Hepatic stellate cell (primary cell): ENCODE data around the gene MPPED1.

Experiments used
- DNase-seq: peaks from one replicate; pipeline ENCODE4 v3.0.0; 2011; ENCODE audit warnings: low spot score

MPPED1 gene

GRCh38 chr22:43448048-43448447 is 36.2 kb downstream of the MPPED1 start:
- DNase-seq: no peak

DNA sequence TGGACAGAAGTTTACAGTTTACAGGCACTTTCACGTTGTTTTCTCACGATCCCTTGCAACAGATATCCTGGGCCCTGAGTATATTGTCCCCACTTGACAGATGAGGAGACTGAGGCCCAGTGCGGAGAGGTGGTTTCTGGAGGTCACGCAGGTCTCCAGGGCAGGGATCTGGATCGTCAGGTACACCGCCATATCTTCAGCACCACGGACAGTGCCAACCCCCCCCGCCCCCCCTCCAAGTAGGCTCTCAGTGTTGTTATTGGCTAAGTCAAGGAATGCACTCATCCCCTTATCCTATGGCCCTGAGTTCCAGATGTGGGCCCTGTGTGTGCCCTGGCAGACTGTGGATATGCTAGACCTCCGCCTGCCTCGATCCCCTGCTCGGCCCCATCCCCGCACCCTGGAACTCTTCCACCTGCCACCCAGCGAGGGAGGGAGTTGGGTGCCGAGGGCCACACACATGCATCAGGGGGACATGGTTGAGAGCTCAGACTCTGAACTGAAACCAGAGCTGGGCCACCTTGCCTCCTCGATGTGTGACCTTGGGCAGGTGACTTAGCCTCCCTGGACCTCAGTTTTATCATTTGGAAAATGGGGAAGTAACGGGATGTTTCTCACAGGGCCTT is 37.5 kb downstream of the MPPED1 start:
- DNase-seq: no peak

- no peak for DNase-seq
Observed at GRCh38 chr22:43449831-43450225, 38.0 kb downstream of the MPPED1 start.

- DNase-seq: no peak
Observed at GRCh38 chr22:43451371-43452050, 39.7 kb downstream of the MPPED1 start.

GRCh38 chr22:43455846-43456245 is 44.0 kb downstream of the MPPED1 start:
- DNase-seq: no peak

DNA sequence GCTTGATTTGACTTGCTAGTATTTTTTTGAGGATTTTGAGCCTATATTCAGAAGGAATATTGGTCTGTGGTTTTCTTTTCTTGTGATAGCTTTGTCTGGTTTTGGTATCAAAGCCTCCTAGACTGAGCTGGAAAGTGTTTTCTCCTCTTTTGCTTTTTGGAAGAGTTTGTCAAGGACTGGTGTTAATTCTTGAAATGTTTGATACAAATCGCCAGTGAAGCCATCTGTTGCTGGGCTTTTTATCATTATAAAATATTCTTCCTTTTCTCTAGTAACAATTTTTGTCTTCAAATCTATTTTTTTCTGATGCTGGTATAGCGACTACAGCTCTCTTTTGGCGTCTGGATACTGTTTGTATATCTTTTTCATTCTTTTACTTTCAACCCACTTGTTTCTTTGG is 45.2 kb downstream of the MPPED1 start:
- no peak for DNase-seq

DNA sequence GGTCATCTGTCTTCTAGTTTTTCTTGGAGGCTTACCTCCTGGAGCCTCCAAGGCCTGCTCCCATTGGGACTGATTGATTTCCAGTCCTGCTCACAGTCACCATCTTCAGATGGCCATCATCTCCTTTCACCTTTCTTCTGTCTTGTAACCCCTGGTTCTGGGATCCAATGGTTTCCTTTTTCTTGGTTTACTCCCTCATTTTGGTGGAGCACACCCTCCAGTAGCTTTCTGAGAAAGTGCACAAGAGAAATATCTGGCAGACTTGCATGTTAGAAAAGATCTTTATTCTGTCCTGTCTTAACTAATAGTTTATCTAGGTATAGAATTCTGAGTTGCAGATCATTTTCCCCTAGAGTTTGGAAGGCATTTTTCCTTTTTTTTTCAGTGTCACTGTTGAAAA is 50.9 kb downstream of the MPPED1 start:
- no peak for DNase-seq

DNA sequence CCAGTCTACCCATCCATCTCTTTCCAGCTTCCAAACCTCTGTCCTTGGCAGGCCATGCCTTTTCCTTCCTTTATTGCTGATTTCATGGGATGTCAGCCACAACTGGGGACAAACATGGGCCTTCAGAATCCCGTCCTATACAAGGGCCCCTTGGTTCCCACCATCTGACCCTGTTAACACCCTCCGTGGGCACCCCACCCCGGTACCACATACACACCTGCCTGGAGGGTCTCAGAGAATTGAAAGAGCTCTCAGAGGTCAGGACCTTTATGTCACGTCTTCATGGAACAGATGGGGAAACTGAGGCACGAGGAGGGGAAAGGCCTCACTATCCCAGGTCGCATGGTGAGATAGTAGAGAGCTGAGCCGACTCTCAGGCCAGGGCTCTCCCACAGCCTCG is 53.0 kb downstream of the MPPED1 start:
- DNase-seq: no peak

DNA sequence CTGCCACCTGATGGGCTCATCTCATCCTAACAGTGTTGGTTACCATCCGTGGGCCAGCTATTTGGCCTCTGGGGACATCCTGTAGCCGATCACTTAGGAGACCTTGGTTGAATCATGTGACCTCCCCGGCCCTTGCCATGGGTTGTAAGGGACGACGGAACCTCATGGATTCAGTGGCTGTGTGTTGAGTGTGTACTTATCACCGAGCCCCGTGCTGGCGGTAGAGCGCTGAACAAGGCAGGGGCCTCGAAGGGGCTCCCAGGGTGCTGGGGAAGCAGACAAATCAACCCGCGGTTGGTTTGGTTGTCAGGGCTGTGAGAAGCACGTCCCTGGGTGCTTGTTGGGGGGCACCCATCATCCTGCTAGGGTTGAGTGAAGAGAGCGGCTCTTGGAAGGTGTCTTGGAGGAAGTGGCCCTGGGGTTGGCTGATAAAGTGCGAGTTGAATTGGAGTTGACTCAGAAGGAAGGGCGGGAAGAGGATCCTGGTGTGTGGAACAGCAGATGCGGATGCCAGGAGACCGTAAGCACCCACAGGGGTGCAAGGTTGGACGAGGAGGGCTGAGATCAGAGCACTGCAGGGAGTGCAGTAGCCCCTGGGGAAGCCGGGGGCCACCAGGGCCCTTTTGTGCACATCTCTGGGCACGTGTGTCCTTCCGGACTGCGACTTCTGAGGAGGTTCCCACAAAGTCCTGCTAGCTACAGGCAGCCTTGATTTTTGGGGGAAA is 53.6 kb downstream of the MPPED1 start:
- DNase-seq: no peak

- DNase-seq: no peak
Observed at GRCh38 chr22:43466710-43467109, 54.9 kb downstream of the MPPED1 start.

DNA sequence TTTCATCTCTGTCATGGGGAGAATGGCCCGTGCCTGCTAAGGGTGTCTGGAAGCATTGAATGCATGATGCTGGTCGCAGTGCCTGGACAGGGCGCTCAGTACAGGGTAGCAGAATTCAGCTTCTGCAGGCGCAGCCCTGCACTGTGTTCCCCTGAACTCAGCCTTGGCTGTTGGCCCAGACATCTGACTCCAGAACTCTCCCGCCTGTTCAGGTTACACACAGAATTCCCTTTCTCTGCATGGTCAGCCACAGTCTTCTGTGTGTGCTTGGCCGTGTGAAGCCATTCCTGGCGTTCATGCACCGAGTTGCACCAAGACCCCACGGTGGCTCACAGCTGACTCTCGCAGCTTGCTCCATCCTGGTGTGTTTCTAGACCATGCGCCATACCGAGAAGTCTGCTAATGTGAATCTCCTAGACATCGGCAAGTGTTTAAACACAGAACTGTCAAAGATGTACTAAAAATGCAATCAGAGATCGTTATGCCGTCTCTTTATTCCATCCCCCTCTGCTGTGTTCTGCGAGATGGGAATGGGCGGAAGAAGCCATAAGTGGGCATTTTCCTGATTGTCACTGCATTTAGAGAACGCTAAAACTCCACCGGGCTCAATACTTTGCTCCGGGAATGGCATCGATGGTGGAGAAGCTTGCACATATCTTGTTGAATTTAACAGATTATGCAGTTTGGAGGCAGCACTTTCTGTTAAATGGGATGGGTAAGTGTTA is 55.6 kb downstream of the MPPED1 start:
- no peak for DNase-seq

DNA sequence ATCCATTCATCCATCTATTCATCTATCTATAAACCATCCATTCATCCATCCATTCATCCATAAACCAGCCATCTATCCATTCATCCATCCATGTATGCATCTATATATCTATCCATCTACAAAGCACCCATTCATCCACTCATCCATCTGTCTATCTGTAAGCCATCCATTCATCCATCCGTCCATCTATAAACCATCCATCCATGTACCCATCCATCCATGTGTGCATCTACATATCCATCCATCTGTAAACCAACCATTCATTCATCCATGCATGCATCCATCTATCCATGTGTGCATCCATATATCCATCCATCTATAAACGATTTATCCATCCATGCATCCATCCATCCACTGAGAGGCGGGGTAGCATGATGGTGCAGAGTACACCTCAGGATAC is 58.4 kb downstream of the MPPED1 start:
- DNase-seq: no peak

DNA sequence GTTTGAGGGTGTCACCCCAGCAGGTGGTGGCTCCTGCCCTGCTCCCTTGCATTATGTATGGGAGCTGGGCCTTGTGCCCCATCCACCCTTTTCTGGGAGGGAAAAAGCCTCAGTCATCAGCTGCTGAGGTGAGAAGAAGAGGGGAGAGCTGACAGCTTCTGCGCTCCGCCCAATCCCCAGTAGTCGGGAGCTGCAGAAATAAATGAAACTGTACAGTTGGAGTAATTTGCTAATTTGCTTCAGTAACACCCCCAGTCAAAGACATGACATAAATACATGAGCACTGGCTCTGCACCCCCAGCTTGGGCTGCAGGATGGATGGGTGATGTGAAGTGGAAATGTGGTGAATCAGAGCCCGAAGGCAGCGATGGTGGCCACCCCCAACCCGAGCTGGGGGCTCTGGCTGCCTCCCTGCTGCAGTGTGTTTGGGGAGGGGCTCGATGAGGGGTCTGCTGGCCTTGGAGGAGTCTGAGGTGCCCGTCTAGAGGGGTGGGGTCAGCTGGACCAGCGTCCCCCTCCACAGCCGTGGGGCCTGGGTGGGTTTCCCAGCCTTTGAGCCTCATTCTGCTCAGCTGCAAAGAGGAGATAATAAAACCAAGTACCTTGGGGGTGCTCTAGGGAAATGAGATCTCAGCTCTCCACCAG is 59.2 kb downstream of the MPPED1 start:
- DNase-seq: no peak

DNA sequence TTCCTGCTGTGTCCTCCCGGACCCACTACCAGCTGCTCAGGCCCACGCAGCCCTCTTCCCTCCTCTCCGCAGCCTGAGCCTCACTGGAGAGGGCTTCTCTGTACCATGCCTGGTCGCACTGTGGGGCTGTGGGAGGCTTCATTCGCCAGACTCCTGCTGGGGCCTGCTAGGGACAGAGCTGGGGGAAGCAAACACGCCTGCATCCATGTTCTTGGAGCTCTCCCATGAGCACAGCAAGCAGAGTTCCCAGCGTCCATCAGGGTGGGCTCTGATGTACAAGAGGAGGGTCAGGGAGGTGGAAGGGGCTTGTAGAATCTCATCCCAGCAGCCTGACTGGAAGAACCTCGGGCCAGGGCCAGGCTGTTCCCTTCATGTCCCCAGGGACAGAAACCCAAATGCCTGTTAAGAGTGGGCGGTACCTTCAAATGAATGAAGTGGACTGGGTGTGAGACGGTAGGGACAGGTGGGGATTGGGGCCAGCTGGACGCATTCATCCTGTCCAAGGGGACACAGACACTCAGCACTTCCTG is 59.9 kb downstream of the MPPED1 start:
- DNase-seq: no peak

DNA sequence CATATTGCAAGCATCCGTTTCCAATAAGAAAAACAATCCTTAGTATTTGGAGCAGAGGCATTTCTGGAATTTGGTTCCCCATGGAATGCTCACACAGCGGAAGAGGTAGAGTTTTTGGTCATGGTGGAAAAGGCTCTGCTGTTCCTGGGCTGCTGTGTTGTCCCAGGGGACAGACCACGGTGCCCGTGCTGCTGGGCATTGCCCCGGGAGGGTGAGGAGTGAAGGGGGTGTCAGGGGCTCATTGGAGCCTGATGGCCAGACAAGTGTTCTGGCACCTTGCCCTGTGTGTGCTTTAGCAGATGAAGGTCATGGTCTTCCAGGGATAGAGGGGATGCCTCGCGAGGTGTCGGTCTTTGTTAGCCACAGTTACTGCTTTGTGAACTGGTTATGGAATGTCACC is 61.2 kb downstream of the MPPED1 start:
- DNase-seq: no peak

- no peak for DNase-seq
Observed at GRCh38 chr22:43473441-43473840, 61.6 kb downstream of the MPPED1 start.

DNA sequence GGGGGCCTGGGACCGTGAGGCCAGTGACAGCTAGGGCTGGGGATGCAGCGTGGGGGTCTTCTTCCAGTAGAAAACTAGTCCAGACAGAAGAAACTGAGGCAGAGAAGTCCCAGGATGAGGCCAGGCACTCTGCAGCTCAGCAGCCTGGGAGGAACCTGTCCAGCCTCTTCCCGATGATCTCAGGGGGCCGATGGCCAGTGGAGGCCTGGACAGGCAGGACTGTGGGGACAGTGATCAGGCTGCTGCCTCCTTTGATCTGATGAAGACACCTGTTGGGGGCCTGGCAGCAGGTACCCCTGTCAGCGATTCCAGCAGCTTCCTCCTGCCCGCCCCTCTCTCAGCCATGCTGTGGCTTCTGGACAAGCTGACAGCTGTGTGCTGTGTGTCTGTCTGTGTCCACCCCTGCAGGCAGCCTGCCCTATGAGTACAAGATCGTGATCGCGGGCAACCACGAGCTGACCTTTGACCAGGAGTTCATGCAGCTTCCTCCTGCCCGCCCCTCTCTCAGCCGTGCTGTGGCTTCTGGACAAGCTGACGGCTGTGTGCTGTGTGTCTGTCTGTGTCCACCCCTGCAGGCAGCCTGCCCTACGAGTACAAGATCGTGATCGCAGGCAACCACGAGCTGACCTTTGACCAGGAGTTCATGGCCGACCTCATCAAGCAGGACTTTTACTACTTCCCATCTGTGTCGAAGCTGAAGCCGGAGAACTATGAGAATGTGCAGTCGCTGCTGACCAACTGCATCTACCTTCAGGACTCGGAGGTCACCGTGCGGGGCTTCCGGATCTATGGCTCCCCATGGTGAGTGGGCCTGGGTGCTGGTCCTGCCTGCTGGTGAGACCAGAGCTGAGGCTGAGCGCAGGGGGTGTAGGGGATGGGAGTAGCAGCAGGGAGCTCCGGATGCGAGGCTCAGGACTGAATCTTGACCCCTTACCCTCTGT is 62.6 kb downstream of the MPPED1 start:
- DNase-seq: no peak

GRCh38 chr22:43475549-43476076 is 63.8 kb downstream of the MPPED1 start:
- DNase-seq: no peak

DNA sequence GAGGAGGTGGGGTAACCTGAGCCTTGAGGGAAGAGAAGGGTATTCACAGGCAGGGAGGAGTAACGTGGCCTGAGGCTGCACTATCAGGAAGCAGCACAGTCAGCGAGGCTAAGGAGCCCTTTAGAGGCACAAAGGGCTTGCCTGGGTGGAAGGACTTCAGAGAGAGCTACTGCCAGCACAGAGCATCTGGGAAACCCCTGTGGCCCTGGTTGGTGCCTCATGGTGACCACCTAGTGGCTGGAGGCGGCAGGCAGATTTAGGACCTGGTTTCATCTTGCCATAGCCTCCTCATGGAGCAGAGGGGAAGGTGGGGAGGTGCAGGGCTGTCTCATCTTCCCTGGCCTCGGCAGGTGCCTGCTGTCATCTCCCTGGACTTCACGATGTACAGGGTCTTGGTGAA is 64.5 kb downstream of the MPPED1 start:
- no peak for DNase-seq
